Parathyroid adenoma (tissue), 2 donors: Measurements from ENCODE around the gene YLPM1.

Experiments
- H2AFZ ChIP-seq: fragments of 300-600 bp; sonication (generic); one replicate; pipeline ENCODE4 v1.7.0; 2017; ENCODE audit warnings: antibody characterized with exemption, mild to moderate bottlenecking
- H3K27ac ChIP-seq: fragments of 300-600 bp; sonication (generic); one replicate; pipeline ENCODE4 v1.7.0; 2017
- H3K27me3 ChIP-seq: fragments of 300-600 bp; sonication (generic); one replicate; pipeline ENCODE4 v1.7.0; 2017; ENCODE audit warnings: low read length; ENCODE audit not compliant: control insufficient read depth, insufficient read depth
- H3K36me3 ChIP-seq: fragments of 300-600 bp; sonication (generic); one replicate; pipeline ENCODE4 v1.7.0; 2017; ENCODE audit warnings: low read length; ENCODE audit not compliant: control insufficient read depth, insufficient read depth
- H3K4me1 ChIP-seq: fragments of 300-600 bp; sonication (generic); one replicate; pipeline ENCODE4 v1.7.0; 2017; ENCODE audit warnings: control low read depth
- H3K4me2 ChIP-seq: fragments of 300-600 bp; sonication (generic); one replicate; pipeline ENCODE4 v1.7.0; 2017; ENCODE audit warnings: low read length
- H3K4me3 ChIP-seq: fragments of 300-600 bp; sonication (generic); one replicate; pipeline ENCODE4 v1.7.0; 2017; ENCODE audit warnings: low read depth, low read length
- H3K79me2 ChIP-seq: fragments of 300-600 bp; sonication (generic); one replicate; pipeline ENCODE4 v1.7.0; 2017; ENCODE audit warnings: control low read depth
- H3K9ac ChIP-seq: fragments of 300-600 bp; sonication (generic); one replicate; pipeline ENCODE4 v1.7.0; 2017; ENCODE audit warnings: mild to moderate bottlenecking
- H3K9me3 ChIP-seq: fragments of 300-600 bp; sonication (generic); one replicate; pipeline ENCODE4 v1.7.0; 2017; ENCODE audit warnings: low read length; ENCODE audit not compliant: control insufficient read depth
- CTCF ChIP-seq: fragments of 300-600 bp; sonication (generic); IDR thresholded peaks from one replicate; pipeline ENCODE4 v1.7.0; 2017; ENCODE audit warnings: antibody characterized with exemption, mild to moderate bottlenecking
- donor health status: primary hyperparathyroidism.

The YLPM1 gene

GRCh38 chr14:74860899-74861733 is 98.0 kb downstream of the YLPM1 start:
- H3K4me1 ChIP-seq, result no peaks in the 10 kb centered on the region
- no peak overlapping the region for H3K27ac ChIP-seq
- H3K9me3 ChIP-seq, result no peaks in the 10 kb centered on the region
- H2AFZ ChIP-seq, result no peak overlapping the region
- H3K36me3 ChIP-seq, result no peaks in the 10 kb centered on the region
- peak; percentile 90 for TF ChIP-seq CTCF
- H3K79me2 ChIP-seq, result peaks cover 2% of the 10 kb centered on the region
- H3K27me3 ChIP-seq, result no peaks in the 10 kb centered on the region
- H3K4me3 ChIP-seq, result no peak overlapping the region
- H3K9ac ChIP-seq, result no peak overlapping the region
- H3K4me2 ChIP-seq, result no peak overlapping the region

GRCh38 chr14:74861734-74862090 is 98.6 kb downstream of the YLPM1 start:
- Histone ChIP-seq H2AFZ (no peak overlapping the region), H3K27ac (no peak overlapping the region), H3K4me1 (no peaks in the 10 kb centered on the region), H3K9ac (no peak overlapping the region), H3K27me3 (no peaks in the 10 kb centered on the region), H3K9me3 (no peaks in the 10 kb centered on the region), H3K4me2 (no peak overlapping the region), H3K36me3 (no peaks in the 10 kb centered on the region), H3K79me2 (peaks cover 2% of the 10 kb centered on the region), H3K4me3 (no peak overlapping the region)
- TF ChIP-seq CTCF, result no peak

GRCh38 chr14:74863274-74863673 is 100.2 kb downstream of the YLPM1 start:
- no peak overlapping the region for H3K4me3 ChIP-seq
- H3K9ac ChIP-seq, result no peak overlapping the region
- no peak overlapping the region for H3K4me2 ChIP-seq
- no peak for TF ChIP-seq CTCF
- H3K27ac ChIP-seq, result no peak overlapping the region
- H3K4me1 ChIP-seq, result no peaks in the 10 kb centered on the region
- H3K9me3 ChIP-seq, result no peaks in the 10 kb centered on the region
- H3K36me3 ChIP-seq, result no peaks in the 10 kb centered on the region
- peaks cover 2% of the 10 kb centered on the region for H3K79me2 ChIP-seq
- no peak overlapping the region for H2AFZ ChIP-seq
- H3K27me3 ChIP-seq, result no peaks in the 10 kb centered on the region

- H2AFZ ChIP-seq, result no peak overlapping the region
- TF ChIP-seq CTCF, result no peak
- H3K4me1 ChIP-seq, result no peaks in the 10 kb centered on the region
- H3K27me3 ChIP-seq, result no peaks in the 10 kb centered on the region
- no peak overlapping the region for H3K4me2 ChIP-seq
- H3K79me2 ChIP-seq, result peaks cover 2% of the 10 kb centered on the region
- H3K9me3 ChIP-seq, result no peaks in the 10 kb centered on the region
- H3K27ac ChIP-seq, result no peak overlapping the region
- no peak overlapping the region for H3K4me3 ChIP-seq
- H3K9ac ChIP-seq, result no peak overlapping the region
- H3K36me3 ChIP-seq, result no peaks in the 10 kb centered on the region
Measured at GRCh38 chr14:74864198-74864597, 101.1 kb downstream of the YLPM1 start.

- Histone ChIP-seq H3K79me2 (peaks cover 2% of the 10 kb centered on the region), H2AFZ (no peak overlapping the region), H3K4me3 (no peak overlapping the region), H3K4me1 (no peaks in the 10 kb centered on the region), H3K27me3 (no peaks in the 10 kb centered on the region), H3K4me2 (no peak overlapping the region), H3K36me3 (no peaks in the 10 kb centered on the region), H3K9ac (no peak overlapping the region), H3K27ac (no peak overlapping the region), H3K9me3 (no peaks in the 10 kb centered on the region)
- no peak for TF ChIP-seq CTCF
Measured at GRCh38 chr14:74865156-74865555, 102.0 kb downstream of the YLPM1 start.
